MM.1S (cell line): ENCODE data around the gene HOXB2.

Source experiments
- DNase-seq: peaks from one replicate; pipeline ENCODE4 v3.0.0-alpha.2; 2015
- H2AFZ ChIP-seq: fragments of 300-600 bp; sonication (generic); 2 replicates; pipeline ENCODE4 v1.6.0; 2016; ENCODE audit warnings: antibody characterized with exemption, low read length
- H3F3A ChIP-seq: fragments of 300-600 bp; sonication (generic); 2 replicates; pipeline ENCODE4 v1.6.1; 2016; ENCODE audit warnings: mild to moderate bottlenecking, antibody characterized with exemption, low read length, moderate library complexity, mixed read lengths; ENCODE audit not compliant: insufficient read depth
- H3K27ac ChIP-seq: fragments of 300-600 bp; sonication (generic); 2 replicates; pipeline ENCODE4 v1.5.1; 2016; ENCODE audit warnings: mild to moderate bottlenecking, low read length
- H3K27me3 ChIP-seq: fragments of 300-600 bp; sonication (generic); replicated peaks from 2 replicates; pipeline ENCODE4 v1.6.0; 2016; ENCODE audit warnings: low read length; ENCODE audit not compliant: insufficient read depth
- H3K36me3 ChIP-seq: fragments of 300-600 bp; sonication (generic); replicated peaks from 2 replicates; pipeline ENCODE4 v1.6.1; 2016; ENCODE audit warnings: mild to moderate bottlenecking, low read length, mixed read lengths; ENCODE audit not compliant: insufficient read depth
- H3K4me1 ChIP-seq: fragments of 300-600 bp; sonication (generic); 2 replicates; pipeline ENCODE4 v1.6.1; 2016; ENCODE audit warnings: low read length, mixed read lengths
- H3K4me2 ChIP-seq: fragments of 300-600 bp; sonication (generic); 2 replicates; pipeline ENCODE4 v1.6.0; 2016; ENCODE audit warnings: low read depth, low read length
- H3K4me3 ChIP-seq: fragments of 300-600 bp; sonication (generic); 2 replicates; pipeline ENCODE4 v1.5.1; 2016; ENCODE audit warnings: low read length, mixed read lengths
- H3K79me2 ChIP-seq: fragments of 300-600 bp; sonication (generic); 2 replicates; pipeline ENCODE4 v1.6.1; 2016; ENCODE audit warnings: mixed run types, low read length, mixed read lengths
- H3K9ac ChIP-seq: fragments of 300-600 bp; sonication (generic); 2 replicates; pipeline ENCODE4 v1.6.1; 2016; ENCODE audit warnings: low read length, mixed read lengths
- H3K9me2 ChIP-seq: fragments of 300-600 bp; sonication (generic); replicated peaks from 2 replicates; pipeline ENCODE4 v1.6.1; 2016; ENCODE audit warnings: mild to moderate bottlenecking, low read length, mixed read lengths; ENCODE audit not compliant: insufficient read depth
- H3K9me3 ChIP-seq: fragments of 300-600 bp; sonication (generic); replicated peaks from 2 replicates; pipeline ENCODE4 v1.6.1; 2016; ENCODE audit warnings: mild to moderate bottlenecking, low read length, mixed read lengths; ENCODE audit not compliant: insufficient read depth
- H4K20me1 ChIP-seq: fragments of 300-600 bp; sonication (generic); 2 replicates; pipeline ENCODE4 v1.6.1; 2016; ENCODE audit warnings: mild to moderate bottlenecking, low read length, moderate library complexity, mixed read lengths; ENCODE audit not compliant: insufficient read depth
- CTCF ChIP-seq: fragments of 300-600 bp; sonication (generic); IDR thresholded peaks from 2 replicates; pipeline ENCODE4 v1.5.1; 2016; ENCODE audit warnings: antibody characterized with exemption, low read length, mixed read lengths
- EZH2 ChIP-seq: fragments of 300-600 bp; sonication (generic); optimal IDR thresholded peaks from 2 replicates; pipeline ENCODE3; 2017; ENCODE audit warnings: low read depth, mild to moderate bottlenecking, antibody characterized with exemption, low read length, mixed read lengths
- EZH2phosphoT487 ChIP-seq: fragments of 300-600 bp; sonication (generic); IDR thresholded peaks from 2 replicates; pipeline ENCODE4 v1.6.1; 2018; ENCODE audit warnings: antibody characterized with exemption, low read length

HOXB2 gene

GRCh38 chr17:48566717-48567116, 21.8 kb upstream of the HOXB2 start:
- H3K4me3 ChIP-seq: no peak overlapping the region
- H3K27me3 ChIP-seq: no peaks in the 10 kb centered on the region
- no peaks in the 10 kb centered on the region for H4K20me1 ChIP-seq
- no peaks in the 10 kb centered on the region for H3K9me3 ChIP-seq
- H3K79me2 ChIP-seq: 0 out of 2 replicates have a peak, but pooled peaks cover 3% of the 10 kb centered on the region
- TF ChIP-seq EZH2phosphoT487 (no peak), CTCF (no peak), EZH2 (no peak)
- no peaks in the 10 kb centered on the region for H3K9me2 ChIP-seq
- no peak for DNase-seq
- no peak overlapping the region for H2AFZ ChIP-seq
- H3F3A ChIP-seq: no peaks in the 10 kb centered on the region
- H3K27ac ChIP-seq: no peak overlapping the region
- H3K9ac ChIP-seq: no peak overlapping the region
- H3K36me3 ChIP-seq: no peaks in the 10 kb centered on the region
- H3K4me2 ChIP-seq: no peak overlapping the region
- no peaks in the 10 kb centered on the region for H3K4me1 ChIP-seq

- no peak overlapping the region for H3K27ac ChIP-seq
- DNase-seq: no peak
- H3K36me3 ChIP-seq: no peaks in the 10 kb centered on the region
- H3K4me1 ChIP-seq: no peaks in the 10 kb centered on the region
- H3F3A ChIP-seq: no peaks in the 10 kb centered on the region
- H3K4me3 ChIP-seq: no peak overlapping the region
- no peaks in the 10 kb centered on the region for H3K9me2 ChIP-seq
- H3K9me3 ChIP-seq: no peaks in the 10 kb centered on the region
- H3K27me3 ChIP-seq: no peaks in the 10 kb centered on the region
- no peak for TF ChIP-seq CTCF
- no peak for TF ChIP-seq EZH2phosphoT487
- no peak overlapping the region for H3K4me2 ChIP-seq
- no peaks in the 10 kb centered on the region for H4K20me1 ChIP-seq
- no peak overlapping the region for H3K9ac ChIP-seq
- H2AFZ ChIP-seq: no peak overlapping the region
- H3K79me2 ChIP-seq: 0 out of 2 replicates have a peak, but pooled peaks cover 3% of the 10 kb centered on the region
Observed at GRCh38 chr17:48565925-48566710, 21.2 kb upstream of the HOXB2 start.

GRCh38 chr17:48565022-48565554, 20.2 kb upstream of the HOXB2 start:
- H3K4me2 ChIP-seq: no peak overlapping the region
- no peaks in the 10 kb centered on the region for H3K27me3 ChIP-seq
- H3K4me1 ChIP-seq: no peaks in the 10 kb centered on the region
- H3K4me3 ChIP-seq: no peak overlapping the region
- H3K9me3 ChIP-seq: no peaks in the 10 kb centered on the region
- TF ChIP-seq EZH2: no peak
- TF ChIP-seq EZH2phosphoT487: no peak
- no peak for TF ChIP-seq CTCF
- no peaks in the 10 kb centered on the region for H4K20me1 ChIP-seq
- no peaks in the 10 kb centered on the region for H3K36me3 ChIP-seq
- H3K79me2 ChIP-seq: 0 out of 2 replicates have a peak, but pooled peaks cover 3% of the 10 kb centered on the region
- H3K9ac ChIP-seq: no peak overlapping the region
- no peak overlapping the region for H2AFZ ChIP-seq
- H3K9me2 ChIP-seq: no peaks in the 10 kb centered on the region
- H3K27ac ChIP-seq: no peak overlapping the region
- DNase-seq: no peak
- H3F3A ChIP-seq: no peaks in the 10 kb centered on the region
